Stimulated activated CD4-positive, alpha-beta T cell treated with anti-CD3 and anti-CD28 coated beads, Interleukin-1b, Interleukin-23, amount 100 ng/mL, for 24 hours (primary cell): ENCODE data around the gene PREX1.
A peak's percentile ranks its signal among the peaks of the same experiment; 100 is the strongest.

Experiments used
- DNase-seq, 4 experiments: peaks; one replicate each; pipeline ENCODE4 v3.0.0-alpha.2; 2020; ENCODE audit warnings: low read depth in 4 of 4, low spot score in 1 of 4

Gene PREX1

DNA sequence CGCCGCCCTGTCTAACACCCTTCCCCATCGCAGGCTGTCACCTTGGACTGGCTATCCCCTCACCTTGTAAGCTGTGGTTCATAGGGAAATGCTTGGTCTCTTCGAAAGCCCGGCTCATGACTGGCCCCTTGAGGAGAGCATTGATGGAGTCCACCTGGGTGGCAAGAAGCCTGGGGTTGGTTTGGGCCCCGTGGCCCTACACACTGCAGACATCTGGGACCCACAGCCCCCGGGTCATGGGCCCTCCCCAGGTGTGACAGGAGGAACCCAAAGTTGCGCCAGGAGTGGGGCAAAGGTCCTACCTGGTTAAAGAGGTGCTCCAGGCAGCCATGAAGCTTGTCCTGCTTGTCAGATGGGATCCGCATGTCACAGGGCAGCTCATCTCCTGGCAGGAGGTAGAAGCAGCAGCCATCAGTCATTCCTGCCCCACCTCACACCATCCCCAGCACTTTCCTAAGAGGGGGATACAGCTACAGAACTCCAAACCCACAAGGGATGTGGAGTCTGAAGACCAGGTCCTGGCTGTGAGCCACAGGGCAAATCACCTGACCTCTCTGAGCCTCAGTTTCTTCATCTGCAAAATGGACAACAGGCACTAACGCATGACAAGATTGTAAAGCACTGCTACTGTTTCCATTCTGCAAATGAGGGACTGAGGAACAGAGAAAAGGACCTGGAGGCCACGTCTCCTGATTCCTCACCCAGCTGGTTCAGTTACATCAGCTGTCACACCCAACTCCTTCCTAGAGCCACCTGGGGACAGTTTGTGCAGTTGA lies 185.5 kb downstream of the PREX1 start:
- DNase-seq, result no peak

DNA sequence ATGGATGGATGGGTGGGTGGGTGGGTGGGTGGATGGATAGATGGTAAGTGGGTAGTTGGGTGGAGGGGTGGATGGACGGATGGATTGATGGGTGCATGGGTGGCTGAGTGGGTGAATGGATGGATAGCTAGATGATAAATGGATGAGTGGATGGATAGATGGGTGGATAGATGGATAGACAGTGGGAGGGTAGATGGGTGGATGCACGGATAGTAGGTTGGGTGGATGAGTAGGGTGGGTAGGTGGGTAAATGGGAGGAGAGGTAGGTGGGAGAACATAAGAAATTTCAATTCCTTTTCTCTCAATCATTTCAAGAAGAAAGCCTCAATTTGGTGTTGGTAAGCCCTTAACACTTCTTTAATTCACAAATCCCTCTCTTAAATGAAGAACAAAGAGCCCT lies 186.9 kb downstream of the PREX1 start:
- no peak for DNase-seq

DNA sequence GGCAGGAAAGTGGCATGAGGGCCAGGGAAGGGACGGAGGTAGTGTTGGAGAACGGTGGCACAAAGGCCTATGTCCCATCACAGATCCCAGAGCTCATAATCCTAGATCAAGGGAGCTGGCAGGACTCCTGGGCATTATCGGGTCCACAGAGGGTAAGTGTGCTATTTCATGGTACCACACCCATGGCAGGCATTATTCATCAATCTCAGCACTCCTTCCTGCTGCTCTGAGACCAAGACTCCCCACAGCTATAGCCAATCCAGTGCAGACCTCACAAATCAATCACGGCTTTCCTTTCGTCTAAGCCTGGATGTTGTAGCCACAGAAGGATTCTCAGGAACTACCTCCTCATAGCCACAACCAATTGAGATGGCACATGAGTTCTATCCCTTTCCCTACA lies 187.9 kb downstream of the PREX1 start:
- no peak for DNase-seq

DNA sequence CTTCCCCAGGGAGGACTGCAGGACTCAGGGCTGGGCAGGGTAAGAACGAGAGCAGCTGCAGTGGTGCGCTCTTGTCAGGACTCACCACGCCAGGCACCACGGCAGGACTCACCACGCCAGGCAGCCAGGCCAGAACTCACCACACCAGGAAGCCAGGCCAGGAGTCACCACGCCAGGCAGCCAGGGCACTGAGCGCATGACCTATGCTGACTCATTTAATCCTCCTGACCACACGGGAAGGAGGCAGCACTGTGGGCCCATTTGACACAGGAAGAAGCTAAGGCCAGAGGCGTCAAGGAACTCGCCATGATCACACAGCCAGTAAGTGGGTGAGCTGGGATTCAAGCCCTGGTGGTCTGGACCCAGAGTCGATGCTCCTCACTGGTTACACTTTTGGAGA lies 189.3 kb downstream of the PREX1 start:
- no peak for DNase-seq

DNA sequence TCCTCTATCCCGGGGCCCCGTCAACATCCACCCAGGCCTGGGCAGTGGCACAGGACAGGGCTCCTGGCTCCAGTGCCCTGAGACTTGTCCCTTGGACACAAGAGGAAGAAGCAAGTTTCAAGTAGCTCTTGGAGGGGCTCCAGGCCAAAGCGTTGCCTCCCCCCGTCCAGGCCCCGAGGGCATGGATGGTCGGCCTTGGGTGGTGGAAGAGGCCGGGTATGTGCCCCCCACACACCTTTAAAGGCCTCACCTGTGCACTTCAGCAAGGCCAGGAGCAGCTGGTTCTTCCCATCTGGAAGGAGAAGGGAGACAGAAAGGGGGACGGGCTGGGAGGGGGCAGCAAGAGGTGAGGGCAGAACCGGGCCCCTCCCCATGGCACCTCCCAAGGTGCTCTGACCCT lies 190.3 kb downstream of the PREX1 start:
- DNase-seq, result no peak

DNA sequence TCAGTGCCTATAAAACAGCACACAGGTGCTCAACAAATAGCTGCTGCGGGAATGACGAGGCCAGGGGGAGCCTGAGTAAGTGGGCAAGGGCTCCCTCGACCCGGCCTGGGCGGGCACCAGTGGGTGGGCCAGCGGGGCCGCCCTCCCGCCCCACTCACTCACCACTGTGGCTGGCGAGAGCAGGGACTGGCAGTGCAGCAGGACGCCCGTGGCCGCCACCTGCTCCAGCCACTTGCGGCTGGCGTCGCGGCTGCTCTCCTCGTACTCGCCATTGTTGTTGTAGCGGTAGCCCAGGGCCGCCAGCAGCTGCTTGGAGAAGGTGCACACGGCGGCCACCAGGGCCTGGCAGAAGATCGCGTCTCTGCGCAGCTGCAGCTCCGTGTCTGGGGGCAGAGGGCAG lies 191.5 kb downstream of the PREX1 start:
- no peak for DNase-seq

DNA sequence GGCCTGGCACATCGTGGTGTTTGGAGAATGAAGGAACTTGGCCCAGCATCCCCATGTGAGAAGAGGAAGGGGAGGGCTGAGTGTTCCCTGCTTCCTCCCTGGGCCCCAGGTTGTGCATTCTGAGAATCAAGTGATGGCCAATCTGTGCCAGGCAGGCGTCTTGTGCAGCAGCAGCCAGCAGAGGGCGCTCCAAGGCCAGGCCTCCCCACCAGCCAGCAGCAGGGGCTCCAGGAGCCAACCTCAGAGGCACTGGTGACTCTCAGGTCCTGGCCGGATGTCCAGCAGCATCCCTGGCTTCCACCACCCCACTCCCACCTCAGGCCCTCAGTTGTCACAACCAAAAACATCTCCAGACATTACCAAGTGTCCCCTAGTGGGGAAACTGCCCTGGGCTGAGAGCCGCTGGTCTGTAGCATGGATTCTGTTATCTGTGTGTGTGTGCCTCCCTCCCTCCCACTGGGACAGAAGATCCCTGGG lies 192.0 kb downstream of the PREX1 start:
- DNase-seq, result peak; percentile 44 to 55 (median 50)

DNA sequence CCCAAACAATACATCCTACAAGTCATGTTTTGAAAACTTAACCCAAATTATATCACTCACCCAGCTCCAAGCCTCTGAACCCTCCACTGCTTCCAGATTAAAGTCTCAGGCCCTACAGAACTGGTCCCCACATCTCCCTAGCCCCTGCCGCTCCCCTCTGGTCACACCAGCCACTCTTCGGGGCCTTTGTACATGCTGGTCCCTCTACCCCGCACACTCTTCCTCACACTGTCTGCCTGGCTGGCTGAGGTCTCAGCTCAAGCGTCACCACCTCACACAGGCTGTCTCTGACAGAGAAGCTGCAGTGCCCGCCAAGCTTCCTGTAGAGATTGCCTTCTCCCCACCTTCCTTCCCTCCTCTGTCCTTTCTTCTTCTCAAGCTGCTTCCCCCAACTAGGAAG lies 192.4 kb downstream of the PREX1 start:
- DNase-seq, result no peak

DNA sequence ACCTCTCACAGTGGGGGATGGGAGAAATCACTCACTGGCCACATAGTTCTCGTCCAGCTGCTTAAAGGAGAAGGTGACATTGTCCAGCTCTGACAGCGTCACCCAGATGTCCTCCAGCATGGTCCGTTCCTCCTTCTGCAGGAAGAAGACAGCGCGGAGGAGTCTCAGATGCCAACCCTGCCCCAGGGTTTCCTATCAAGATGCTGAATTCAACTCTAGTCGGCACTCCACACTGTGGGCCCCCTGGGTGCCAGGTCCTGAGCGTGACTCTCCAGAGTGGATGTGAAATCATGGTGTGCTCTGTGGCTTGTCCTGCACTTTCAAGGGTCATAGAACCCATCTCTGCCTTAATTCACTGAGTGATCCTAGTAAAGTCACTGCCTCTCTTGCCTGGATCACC lies 193.2 kb downstream of the PREX1 start:
- DNase-seq, result no peak

DNA sequence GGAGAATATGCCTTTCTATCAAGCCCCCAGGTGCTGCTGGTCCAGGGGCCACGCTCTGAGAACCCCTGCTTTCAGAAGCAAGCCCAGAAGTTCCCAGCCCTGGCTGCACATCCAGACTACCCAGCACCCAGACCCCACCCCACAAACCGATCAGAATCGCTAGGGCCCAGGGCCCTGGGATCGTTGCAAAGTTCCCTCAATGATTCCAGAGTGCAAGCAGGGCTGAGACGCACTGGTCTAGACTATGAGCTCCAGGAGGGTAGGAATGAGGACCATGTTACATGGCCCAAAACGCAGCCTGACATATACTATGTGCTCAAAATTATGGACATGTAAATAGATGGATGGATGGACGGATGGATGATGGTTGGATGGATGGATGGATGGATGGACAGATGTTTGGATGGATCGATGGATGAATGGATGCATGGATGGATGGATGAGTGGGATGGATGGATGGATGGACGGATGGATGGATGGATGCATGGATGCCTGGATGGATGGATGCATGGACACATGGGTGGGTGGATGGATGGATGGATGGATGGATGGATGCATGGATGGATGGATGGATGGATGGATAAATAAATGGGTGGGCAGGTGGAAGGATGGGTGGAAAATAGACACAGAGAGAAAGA lies 194.1 kb downstream of the PREX1 start:
- DNase-seq, result no peak

DNA sequence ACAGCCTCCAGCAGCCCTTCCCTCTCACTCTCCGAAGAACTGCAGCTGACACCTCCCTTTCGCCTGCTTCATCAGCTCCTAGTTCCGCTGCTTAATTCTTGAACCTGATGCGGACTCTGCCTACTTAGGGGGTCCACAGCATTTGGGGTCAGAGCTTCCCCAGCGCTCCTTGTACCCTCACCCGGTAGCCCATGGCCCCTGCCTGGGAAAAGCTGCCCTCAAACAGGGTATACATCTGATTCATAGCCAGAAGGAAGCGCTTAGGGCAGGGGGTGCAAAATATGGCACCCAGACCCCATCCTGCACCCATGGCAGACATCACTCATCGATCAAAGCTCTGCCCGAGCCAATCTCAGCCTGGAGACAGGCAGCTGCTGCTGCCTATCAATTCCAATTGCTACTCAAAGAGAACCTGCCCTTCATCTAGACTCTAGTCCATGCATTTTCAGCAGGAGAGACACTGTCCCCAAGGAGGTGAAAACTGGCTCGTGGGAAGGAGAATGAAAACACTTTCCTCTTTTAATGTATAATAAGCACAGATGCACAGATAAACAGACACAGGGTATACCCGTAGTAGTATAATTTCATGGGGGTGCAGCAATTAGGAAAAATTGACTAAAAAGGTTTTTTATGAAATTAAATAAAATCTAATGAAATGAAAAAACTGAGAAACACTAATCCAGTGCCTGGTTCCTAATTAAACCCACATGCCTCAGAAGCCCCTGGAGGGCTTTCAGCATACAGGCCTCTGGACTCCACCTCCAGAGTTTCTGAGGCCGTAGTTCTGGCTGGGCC lies 194.8 kb downstream of the PREX1 start:
- no peak for DNase-seq

DNA sequence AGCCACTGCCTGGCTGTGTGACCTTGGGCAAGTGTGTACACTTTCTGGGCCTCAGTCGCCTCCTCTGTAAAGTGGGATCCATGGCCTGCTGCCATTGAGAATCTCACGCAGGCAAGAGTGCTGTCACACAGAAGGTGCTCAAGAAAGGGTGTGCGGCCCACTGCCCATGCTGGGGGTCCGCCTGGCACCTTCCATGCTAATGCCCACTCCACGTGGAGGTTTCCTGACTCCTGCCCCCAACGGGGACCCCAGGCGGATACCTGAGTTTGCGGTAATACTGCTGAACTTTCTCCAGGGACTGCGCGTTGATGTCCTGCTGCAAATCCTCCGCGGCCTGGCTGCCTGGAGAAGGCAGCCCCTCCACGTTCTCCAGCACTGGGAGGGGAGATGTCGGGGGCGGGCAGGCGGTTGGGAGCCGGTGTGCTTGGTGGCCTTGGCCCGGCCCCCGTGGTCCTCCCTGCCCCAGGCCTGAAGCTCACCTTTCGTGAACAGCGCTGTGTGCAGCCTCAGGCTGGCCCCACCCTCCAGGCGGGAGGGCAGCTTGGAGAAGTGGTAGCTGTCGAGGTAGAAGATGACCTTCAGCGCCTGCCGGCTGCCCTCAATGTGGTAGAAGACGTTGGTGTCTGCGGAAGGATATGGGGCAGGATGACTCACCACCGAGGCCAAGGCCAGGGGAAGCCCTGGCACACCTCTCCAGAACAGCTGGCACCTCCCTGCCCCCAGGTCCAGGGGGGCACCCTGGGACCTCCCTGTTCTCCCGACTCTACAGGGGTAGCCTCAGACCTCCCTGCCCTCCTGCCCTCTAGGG lies 195.6 kb downstream of the PREX1 start:
- DNase-seq, result no peak

DNA sequence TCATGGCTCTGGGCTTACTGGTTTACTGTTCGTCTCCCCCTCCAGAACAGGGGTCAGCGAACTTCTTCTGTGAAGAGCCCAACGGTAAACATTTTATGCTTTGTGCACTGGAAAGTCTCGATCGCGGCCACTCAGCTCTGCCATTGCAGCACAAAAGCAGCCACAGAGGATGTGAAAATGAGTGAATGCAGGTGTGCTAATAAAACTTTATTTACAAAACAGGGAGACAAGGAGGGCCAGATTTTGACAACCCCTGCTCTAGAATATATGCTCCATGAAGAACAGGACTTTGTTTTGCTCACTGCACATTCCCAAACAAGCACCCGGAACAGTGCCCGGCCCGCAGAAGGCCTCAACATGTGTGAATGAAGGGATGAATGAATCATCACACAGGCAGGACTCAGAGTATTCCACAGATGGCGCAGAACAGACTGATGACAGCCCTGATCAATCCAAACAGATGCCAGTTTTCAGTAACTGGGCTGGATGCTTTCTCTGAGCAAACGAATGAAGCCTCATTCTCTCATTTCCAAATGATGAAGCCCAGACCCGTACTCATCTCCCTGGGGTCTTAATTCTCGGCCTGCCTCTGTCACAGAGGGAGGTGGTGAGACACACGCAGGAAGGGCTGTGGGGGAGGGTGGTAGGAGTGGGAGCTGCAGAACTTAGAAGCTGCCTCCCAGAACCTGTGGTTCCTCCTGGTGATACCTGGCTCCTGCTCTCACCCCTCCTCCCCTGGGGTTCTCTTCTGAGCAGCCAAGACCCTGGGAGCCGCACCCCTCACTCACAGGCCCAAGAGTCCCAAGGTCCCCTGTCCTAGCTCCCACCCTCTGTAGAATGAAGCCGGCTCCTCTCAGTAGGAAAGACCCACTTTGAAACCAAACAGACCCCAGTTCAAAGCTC lies 196.4 kb downstream of the PREX1 start:
- no peak for DNase-seq

DNA sequence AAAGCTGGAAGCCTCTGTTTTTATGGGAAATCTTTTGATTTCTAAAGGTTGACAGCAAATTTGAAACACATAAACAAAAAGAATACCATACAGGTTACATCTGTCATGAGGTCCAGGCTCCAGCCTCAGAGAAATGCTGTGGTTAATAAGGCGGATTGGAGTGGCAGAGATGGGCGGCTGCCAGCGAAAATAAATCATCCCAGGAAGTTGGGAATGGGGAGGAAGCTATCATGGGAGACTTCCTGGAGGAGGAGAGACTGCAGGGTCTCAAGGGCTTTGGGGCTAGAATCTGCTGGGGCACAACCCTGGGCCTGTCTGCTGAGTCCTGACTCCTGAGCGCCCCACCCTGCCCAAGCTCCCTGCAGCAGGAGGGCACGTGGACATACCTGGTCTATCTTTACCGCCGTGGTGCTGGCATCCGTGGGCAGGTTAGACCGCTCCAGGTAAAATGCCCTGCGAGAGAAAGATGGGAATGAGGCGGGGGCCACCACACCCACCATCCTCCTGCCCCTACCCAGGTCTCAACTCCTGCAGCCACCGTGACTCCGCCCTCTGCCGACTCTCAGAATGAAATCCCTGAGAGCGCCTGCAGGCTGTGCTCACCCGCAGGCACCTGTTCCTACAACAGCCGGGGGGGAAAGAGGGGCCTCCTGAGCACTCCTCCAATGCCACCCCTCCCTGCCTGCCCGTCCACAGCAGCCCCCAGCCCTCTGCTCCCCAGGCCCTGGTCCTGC lies 197.3 kb downstream of the PREX1 start:
- no peak for DNase-seq

DNA sequence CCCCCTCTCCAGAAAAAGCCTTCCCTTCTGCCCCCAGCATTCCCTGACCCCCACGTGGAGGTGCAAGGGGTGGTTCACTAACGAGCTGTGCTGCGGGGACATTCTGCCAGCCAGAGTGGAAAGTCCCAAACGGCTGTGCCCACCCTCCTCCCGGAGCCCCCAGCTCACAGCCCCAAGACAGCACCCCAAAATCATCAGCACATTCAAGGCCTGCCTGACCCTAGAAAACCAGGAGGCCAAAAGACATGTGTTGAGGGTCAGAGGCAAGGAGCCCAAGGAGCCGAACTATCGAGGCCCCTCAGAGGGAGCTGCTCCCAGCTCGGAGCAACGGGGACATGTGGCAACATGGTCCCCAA lies 197.9 kb downstream of the PREX1 start:
- no peak for DNase-seq

DNA sequence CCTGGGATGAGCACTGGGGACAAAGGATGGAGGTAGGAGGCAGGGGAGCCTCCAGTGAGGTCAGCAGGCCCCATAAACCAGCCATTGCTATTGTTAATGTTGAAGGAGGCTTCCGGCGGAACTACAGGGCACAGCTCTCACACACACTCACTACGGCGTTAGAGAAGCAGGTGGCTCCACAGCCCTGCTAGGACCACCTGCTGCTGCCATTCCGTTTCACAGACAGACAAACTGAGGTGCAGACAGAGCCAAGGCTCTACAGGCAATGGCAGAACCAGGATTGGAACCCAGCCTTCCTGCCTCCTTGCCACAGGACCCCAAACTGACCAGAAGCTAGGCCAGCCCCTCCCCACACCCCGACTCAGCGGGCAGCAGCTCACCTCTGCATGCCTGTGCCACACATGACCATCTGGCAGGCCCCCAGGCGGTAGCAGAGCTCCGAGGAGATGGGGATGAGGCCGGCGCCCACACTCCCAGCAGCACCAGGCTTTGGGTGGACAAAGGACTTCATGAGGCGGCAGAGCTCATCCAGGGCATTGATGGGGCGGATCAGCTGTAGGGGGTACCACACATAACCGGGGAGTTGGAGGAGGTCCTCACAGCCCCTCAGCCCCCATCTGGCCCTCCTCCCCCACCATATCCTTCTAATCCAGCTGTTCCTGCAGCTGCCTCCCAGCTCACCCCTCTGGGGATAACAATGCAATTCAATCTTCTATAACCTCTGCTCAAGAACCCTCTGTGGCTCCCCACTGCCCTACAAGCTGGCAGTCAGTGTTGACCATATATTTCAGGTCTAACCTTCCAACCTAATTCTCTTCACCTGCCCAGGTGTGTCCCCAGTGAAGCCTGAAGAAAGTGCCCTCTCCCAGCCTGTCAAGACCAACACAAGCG lies 198.5 kb downstream of the PREX1 start:
- DNase-seq, result no peak

DNA sequence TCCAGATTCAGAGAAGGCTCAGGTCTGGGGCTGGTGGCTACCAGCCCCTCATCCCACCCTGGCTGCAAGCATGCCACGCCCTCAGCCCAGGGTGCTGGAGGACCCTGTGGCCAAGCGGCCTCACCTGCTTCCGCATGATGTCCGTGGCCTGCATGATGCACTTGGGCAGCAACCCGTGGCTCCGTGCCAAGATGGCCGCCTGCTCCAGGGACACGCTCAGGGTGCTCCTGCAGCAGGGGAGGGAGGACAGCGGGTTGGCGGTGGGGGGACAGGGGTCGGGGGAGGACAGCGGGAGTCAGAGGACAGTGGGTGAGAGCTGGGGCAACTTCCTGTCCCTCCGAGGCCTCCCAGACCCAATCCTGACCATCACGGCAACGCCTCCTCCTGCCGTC lies 200.1 kb downstream of the PREX1 start:
- no peak for DNase-seq

DNA sequence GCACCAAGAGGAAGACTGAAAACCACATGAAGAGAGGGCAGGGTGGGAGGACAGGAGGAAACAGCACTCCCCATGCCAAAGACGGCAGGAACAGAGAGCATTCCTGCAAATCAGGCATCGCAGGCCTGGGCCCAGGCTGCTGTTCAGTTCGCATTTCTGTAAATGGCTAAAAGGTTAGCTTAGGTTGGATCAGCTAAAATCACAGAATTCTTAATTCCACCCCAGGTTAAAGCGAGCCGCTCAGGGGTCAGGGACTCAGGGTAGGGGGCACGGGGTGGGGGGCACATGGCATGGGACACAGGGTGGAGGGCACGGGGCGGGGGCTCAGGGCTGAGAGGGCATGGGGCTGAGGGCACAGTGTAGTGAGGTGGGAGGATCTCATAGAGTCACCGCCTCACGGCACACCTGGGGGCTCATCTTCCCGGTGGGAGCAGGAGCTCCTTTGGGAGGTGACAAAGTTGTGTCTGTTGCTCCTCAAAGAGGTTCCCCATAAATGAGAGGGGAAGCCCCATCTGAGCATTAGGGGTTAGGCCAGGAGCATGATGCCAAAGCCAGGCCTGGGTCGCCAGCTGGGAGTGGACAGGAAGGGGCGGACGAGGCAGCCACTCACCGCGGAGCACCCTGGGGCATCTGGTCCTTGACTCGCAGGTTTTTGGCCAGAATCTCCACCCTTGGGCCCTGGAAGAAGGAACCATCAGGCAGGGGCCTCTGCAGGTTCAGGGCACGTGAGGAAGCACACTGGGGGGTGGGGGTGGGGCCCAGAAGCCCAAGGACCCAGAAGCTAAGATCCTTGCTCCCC lies 200.7 kb downstream of the PREX1 start:
- DNase-seq, result no peak
